Measurements from ENCODE around the gene GRK3. TPM values are rescaled to one million over a fixed set of nuclear protein-coding genes. Genes with fewer than 3 reads are reported as not detected.
"Not testable (repeated sequence)": the region's sequence is repeated elsewhere in the genome, so short reads cannot be mapped to it uniquely, and the experiment has no call there.

Gene GRK3
- total RNA-seq, 2 experiments from 2014 or later: 7.5 to 8.6 TPM

- no peaks in the 10 kb centered on the region for H3K4me1 Mint-ChIP-seq (ENCODE audit: low read depth)
- intact Hi-C loops (cut with micrococcal nuclease): no loop called here
- no peak for DNase-seq
- H3K4me3 Mint-ChIP-seq: no peak overlapping the region
- ChIA-PET CTCF (no interaction called here), POLR2A (no interaction called here)
- no peak overlapping the region for H3K27ac Mint-ChIP-seq
- peaks cover 2% of the 10 kb centered on the region for H3K27me3 Mint-ChIP-seq
- no peaks in the 10 kb centered on the region for H3K36me3 Mint-ChIP-seq
- peaks cover 5% of the 10 kb centered on the region for H3K9me3 Mint-ChIP-seq
These were observed 8.9 kb upstream of the GRK3 start for GRCh38 chr22:25555586-25555985.

GRCh38 chr22:25557218-25557617 lies 7.3 kb upstream of the GRK3 start:
- ChIA-PET CTCF (interaction anchor here (0.6 kb wide), 1 partner anchor 67 kb away, joined by 3 read pairs; no protein-coding TSS in a partner anchor), POLR2A (no interaction called here)
- Mint-ChIP-seq H3K9me3 (no peaks in the 10 kb centered on the region), H3K27me3 (peaks cover 1% of the 10 kb centered on the region), H3K4me1 (ENCODE audit: low read depth) (peaks cover 6% of the 10 kb centered on the region), H3K4me3 (no peak overlapping the region), H3K27ac (no peak overlapping the region), H3K36me3 (no peaks in the 10 kb centered on the region)
- intact Hi-C loops (cut with micrococcal nuclease): no loop called here
- DNase-seq: no peak

GRCh38 chr22:25558341-25558740 lies 6.1 kb upstream of the GRK3 start:
- intact Hi-C loops (cut with micrococcal nuclease): no loop called here
- DNase-seq: no peak
- Mint-ChIP-seq H3K36me3 (no peaks in the 10 kb centered on the region), H3K9me3 (no peaks in the 10 kb centered on the region), H3K4me1 (ENCODE audit: low read depth) (peaks cover 11% of the 10 kb centered on the region), H3K27me3 (no peaks in the 10 kb centered on the region), H3K27ac (no peak overlapping the region), H3K4me3 (no peak overlapping the region)
- CTCF ChIA-PET: no interaction called here
- POLR2A ChIA-PET: no interaction called here

GRCh38 chr22:25559910-25560309 lies 4.6 kb upstream of the GRK3 start:
- H3K36me3 Mint-ChIP-seq, H3K27me3 Mint-ChIP-seq, H3K9me3 Mint-ChIP-seq, POLR2A ChIA-PET, CTCF ChIA-PET, H3K27ac Mint-ChIP-seq, DNase-seq, H3K4me3 Mint-ChIP-seq: not testable (repeated sequence)
- peaks cover 21% of the 10 kb centered on the region for H3K4me1 Mint-ChIP-seq (ENCODE audit: low read depth)
- intact Hi-C loops (cut with micrococcal nuclease): loop anchor here (10.0 kb wide), 1 partner anchor 75 kb away; no protein-coding TSS in a partner anchor

GRCh38 chr22:25561182-25561581 lies 3.3 kb upstream of the GRK3 start:
- DNase-seq, H3K4me3 Mint-ChIP-seq, H3K9me3 Mint-ChIP-seq, H3K36me3 Mint-ChIP-seq, H3K27me3 Mint-ChIP-seq, POLR2A ChIA-PET, H3K27ac Mint-ChIP-seq, CTCF ChIA-PET: not testable (repeated sequence)
- intact Hi-C loops (cut with micrococcal nuclease): loop anchor here (10.0 kb wide), 1 partner anchor 76 kb away; no protein-coding TSS in a partner anchor
- H3K4me1 Mint-ChIP-seq (ENCODE audit: low read depth): peaks cover 29% of the 10 kb centered on the region

DNA sequence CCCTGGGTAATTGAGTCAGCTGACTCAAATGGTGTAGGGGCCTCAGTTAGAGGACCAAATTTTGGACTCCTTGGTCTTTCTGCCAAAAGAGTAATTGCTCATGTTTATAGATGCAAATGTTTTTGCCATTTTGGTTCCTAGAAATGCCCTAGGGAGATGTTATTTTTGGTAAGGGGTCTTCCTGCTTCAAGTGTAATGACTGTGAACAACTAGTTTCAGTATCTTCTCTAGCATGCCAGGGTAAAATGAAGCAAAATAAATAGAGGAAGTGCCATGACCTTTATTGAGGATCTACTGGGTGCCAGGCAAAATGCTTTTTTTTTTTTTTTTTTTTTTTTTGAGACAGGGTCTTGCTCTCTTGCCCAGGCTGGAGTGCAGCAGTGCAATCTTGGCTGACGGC lies 2.5 kb upstream of the GRK3 start:
- H3K9me3 Mint-ChIP-seq, H3K36me3 Mint-ChIP-seq, H3K4me3 Mint-ChIP-seq, DNase-seq, POLR2A ChIA-PET, H3K27ac Mint-ChIP-seq: not testable (repeated sequence)
- intact Hi-C loops (cut with micrococcal nuclease): loop anchor here (10.0 kb wide), 1 partner anchor 77 kb away; no protein-coding TSS in a partner anchor
- peaks cover 32% of the 10 kb centered on the region for H3K4me1 Mint-ChIP-seq (ENCODE audit: low read depth)
- CTCF ChIA-PET: interaction anchor here (0.8 kb wide), 1 partner anchor 211 kb away, joined by 5 read pairs; no protein-coding TSS in a partner anchor
- peaks cover 12% of the 10 kb centered on the region for H3K27me3 Mint-ChIP-seq

DNA sequence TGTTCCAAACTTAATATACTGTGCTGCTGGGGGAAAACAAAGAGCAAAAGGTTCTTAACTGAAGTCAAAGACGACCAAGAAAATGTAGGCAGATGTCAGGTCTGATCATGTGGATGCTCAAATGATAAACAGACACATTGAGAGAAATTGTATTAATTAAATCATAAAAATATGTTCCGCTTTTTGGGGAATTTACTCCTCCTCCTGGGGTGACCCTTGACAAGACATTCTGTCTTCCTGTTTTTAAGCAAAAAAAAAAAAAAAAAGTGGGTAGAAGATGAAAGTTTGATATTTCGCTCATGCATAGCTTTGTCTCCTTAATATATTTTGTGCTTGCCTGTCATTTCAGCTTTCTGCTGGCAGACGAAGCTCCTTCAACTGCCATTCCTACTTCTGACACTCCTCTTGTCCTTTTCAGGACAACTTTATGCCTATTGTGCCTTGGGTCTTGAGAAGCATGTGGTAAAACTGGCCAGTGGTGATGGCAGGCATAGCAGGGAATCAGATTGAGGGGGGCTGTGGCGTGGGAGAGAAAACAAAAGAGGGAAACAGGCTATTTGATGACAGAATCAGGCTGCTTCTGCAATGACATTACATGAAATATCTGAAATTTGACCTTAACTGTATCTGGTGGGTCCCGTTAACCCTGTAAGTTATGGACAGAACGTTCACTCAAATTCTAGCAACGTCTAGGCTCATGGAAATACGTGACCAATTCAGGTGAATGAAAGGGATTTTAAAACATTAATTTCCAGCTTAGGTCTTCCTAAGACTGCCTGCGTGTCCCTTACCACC lies 1.3 kb upstream of the GRK3 start:
- CTCF ChIA-PET, H3K9me3 Mint-ChIP-seq, DNase-seq, H3K27ac Mint-ChIP-seq, H3K36me3 Mint-ChIP-seq: not testable (repeated sequence)
- peaks cover 32% of the 10 kb centered on the region for H3K4me1 Mint-ChIP-seq (ENCODE audit: low read depth)
- POLR2A ChIA-PET: interaction anchor here (0.6 kb wide), 2 partner anchors 10 to 184 kb away, joined by 3 read pairs; no protein-coding TSS in a partner anchor
- H3K27me3 Mint-ChIP-seq: peaks cover 12% of the 10 kb centered on the region
- intact Hi-C loops (cut with micrococcal nuclease): loop anchor here (10.0 kb wide), 1 partner anchor 78 kb away; no protein-coding TSS in a partner anchor
- H3K4me3 Mint-ChIP-seq: peak overlapping the region; percentile 79

DNA sequence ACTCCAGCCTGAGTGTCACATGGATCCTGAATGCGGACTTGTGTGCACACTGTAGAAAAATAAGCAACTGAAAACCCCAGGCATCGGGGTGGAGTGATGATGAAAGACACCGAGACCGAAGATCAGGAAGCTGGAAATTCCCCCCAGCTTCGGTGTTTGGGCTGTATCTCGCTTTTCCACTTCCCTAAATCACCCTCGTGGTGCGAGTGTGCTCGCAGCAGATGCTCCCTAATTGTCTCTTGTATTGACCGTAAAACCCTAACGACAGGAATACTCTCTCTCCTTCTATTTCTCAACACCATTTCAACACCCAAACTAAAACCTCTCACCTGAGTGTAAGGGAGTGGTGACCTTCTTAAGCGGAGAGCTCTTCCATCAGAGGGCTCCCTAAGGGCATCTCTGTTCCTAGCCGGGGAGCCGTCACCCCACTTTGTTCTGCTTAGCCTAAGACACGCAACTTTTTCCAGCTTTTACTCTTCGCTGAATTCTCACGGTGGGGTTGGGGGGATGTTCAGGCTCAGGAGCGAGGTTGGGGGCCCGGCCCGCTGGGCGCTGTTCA lies 635 bp upstream of the GRK3 start:
- DNase-seq: peak; percentile 23
- peak overlapping the region; percentile 79 for H3K4me3 Mint-ChIP-seq
- H3K9me3 Mint-ChIP-seq: no peaks in the 10 kb centered on the region
- H3K27ac Mint-ChIP-seq: no peak overlapping the region
- H3K4me1 Mint-ChIP-seq (ENCODE audit: low read depth): peaks cover 32% of the 10 kb centered on the region
- peaks cover 12% of the 10 kb centered on the region for H3K27me3 Mint-ChIP-seq
- intact Hi-C loops (cut with micrococcal nuclease): loop anchor here (2.0 to 10.0 kb wide), 2 partner anchors 79 to 139 kb away; no protein-coding TSS in a partner anchor
- ChIA-PET CTCF (no interaction called here), POLR2A (interaction anchor here (0.6 kb wide), 1 partner anchor 11 kb away, joined by 3 read pairs; no protein-coding TSS in a partner anchor)
- H3K36me3 Mint-ChIP-seq: no peaks in the 10 kb centered on the region

GRCh38 chr22:25564979-25565677 lies 653 bp downstream of the GRK3 start:
- intact Hi-C loops (cut with micrococcal nuclease): loop anchor here (2.0 to 10.0 kb wide), 4 partner anchors 80 to 727 kb away; no protein-coding TSS in a partner anchor
- Mint-ChIP-seq H3K36me3 (no peaks in the 10 kb centered on the region), H3K4me3 (peak overlapping the region; percentile 85), H3K9me3 (no peaks in the 10 kb centered on the region), H3K4me1 (ENCODE audit: low read depth) (peaks cover 32% of the 10 kb centered on the region), H3K27me3 (peaks cover 17% of the 10 kb centered on the region), H3K27ac (no peak overlapping the region)
- POLR2A ChIA-PET: no interaction called here
- CTCF ChIA-PET: interaction anchor here (1.0 kb wide), 1 partner anchor 102 kb away, joined by 3 read pairs; no protein-coding TSS in a partner anchor
- DNase-seq: peak; percentile 31

DNA sequence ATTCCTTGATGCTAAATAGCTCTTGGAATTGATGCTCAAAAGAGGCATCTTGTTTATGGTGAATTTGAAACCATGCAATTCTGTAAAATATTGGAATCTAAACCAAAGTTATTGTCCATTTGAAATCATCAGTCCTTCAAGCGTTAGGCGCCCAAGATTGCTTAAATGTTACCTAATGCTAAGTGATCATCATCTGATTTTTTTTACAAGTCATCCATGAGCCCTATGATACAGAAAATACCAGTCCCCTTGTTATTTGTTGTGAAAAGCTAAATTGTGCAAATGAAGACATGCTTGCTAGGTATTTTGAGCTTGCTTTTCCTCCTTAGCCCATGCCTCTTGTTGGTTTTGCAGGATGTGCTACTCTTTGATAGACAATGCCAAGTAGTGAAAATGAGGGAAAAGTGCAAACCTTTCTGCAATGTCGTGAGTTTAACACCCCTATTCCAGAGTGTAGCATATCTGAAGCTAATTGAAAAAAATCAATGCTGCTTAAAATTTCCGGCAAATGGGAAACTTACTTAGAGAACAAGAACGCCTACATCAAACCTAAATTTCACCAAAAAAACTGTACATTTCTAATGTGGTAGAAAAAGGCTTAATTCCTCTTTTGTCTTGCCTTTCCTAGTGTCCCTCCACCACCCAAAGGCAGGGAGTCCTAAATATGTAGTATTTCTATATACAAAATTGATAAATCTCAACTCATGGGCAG lies 1.9 kb downstream of the GRK3 start:
- no peaks in the 10 kb centered on the region for H3K9me3 Mint-ChIP-seq
- no peak for DNase-seq
- no peak overlapping the region for H3K27ac Mint-ChIP-seq
- peaks cover 32% of the 10 kb centered on the region for H3K4me1 Mint-ChIP-seq (ENCODE audit: low read depth)
- ChIA-PET POLR2A (no interaction called here), CTCF (interaction anchor here (1.3 kb wide), 1 partner anchor 23 kb away, joined by 3 read pairs; no protein-coding TSS in a partner anchor)
- intact Hi-C loops (cut with micrococcal nuclease): loop anchor here (5.0 to 10.0 kb wide), 3 partner anchors 82 to 726 kb away; no protein-coding TSS in a partner anchor
- H3K27me3 Mint-ChIP-seq: peaks cover 17% of the 10 kb centered on the region
- H3K4me3 Mint-ChIP-seq: peak overlapping the region; percentile 42
- H3K36me3 Mint-ChIP-seq: no peaks in the 10 kb centered on the region

- Mint-ChIP-seq H3K27ac (no peak overlapping the region), H3K9me3 (no peaks in the 10 kb centered on the region), H3K27me3 (peaks cover 17% of the 10 kb centered on the region), H3K36me3 (no peaks in the 10 kb centered on the region), H3K4me1 (ENCODE audit: low read depth) (peaks cover 28% of the 10 kb centered on the region), H3K4me3 (no peak overlapping the region)
- ChIA-PET CTCF (interaction anchor here (1.3 to 1.4 kb wide), 2 partner anchors 23 to 206 kb away, joined by 3 to 5 read pairs; no protein-coding TSS in a partner anchor), POLR2A (no interaction called here)
- intact Hi-C loops (cut with micrococcal nuclease): loop anchor here (5.0 to 10.0 kb wide), 3 partner anchors 82 to 725 kb away; no protein-coding TSS in a partner anchor
- DNase-seq: no peak
These were observed 2.4 kb downstream of the GRK3 start for GRCh38 chr22:25566898-25567235.

Data from activated CD4-positive, alpha-beta memory T cell treated with anti-CD3 and anti-CD28 coated beads for 36 hours (primary cell).